HUES48 (cell line): ENCODE measurements around the gene MAPKAP1.

Source experiments
- H3K27ac ChIP-seq: one replicate; pipeline ENCODE4 v1.7.0; 2013; ENCODE audit warnings: low read depth, low read length, inconsistent platforms
- H3K27me3 ChIP-seq: 2 replicates; pipeline ENCODE4 v1.6.1; 2013; ENCODE audit warnings: mild to moderate bottlenecking, low read length; ENCODE audit not compliant: control insufficient read depth, insufficient read depth
- H3K36me3 ChIP-seq: 2 replicates; pipeline ENCODE4 v1.6.1; 2013; ENCODE audit warnings: low read length; ENCODE audit not compliant: control insufficient read depth, insufficient read depth
- H3K4me1 ChIP-seq: 2 replicates; pipeline ENCODE4 v1.6.1; 2013; ENCODE audit warnings: mild to moderate bottlenecking, low read length; ENCODE audit not compliant: control insufficient read depth, insufficient read depth
- H3K4me3 ChIP-seq: 2 replicates; pipeline ENCODE4 v1.5.1; 2013; ENCODE audit warnings: mild to moderate bottlenecking, low read depth, low read length
- H3K9ac ChIP-seq: 2 replicates; pipeline ENCODE4 v1.6.1; 2013; ENCODE audit warnings: mild to moderate bottlenecking, low read depth, low read length, moderate library complexity
- H3K9me3 ChIP-seq: 2 replicates; pipeline ENCODE4 v1.6.1; 2013; ENCODE audit warnings: low read length; ENCODE audit not compliant: control insufficient read depth, insufficient read depth

MAPKAP1 gene

DNA sequence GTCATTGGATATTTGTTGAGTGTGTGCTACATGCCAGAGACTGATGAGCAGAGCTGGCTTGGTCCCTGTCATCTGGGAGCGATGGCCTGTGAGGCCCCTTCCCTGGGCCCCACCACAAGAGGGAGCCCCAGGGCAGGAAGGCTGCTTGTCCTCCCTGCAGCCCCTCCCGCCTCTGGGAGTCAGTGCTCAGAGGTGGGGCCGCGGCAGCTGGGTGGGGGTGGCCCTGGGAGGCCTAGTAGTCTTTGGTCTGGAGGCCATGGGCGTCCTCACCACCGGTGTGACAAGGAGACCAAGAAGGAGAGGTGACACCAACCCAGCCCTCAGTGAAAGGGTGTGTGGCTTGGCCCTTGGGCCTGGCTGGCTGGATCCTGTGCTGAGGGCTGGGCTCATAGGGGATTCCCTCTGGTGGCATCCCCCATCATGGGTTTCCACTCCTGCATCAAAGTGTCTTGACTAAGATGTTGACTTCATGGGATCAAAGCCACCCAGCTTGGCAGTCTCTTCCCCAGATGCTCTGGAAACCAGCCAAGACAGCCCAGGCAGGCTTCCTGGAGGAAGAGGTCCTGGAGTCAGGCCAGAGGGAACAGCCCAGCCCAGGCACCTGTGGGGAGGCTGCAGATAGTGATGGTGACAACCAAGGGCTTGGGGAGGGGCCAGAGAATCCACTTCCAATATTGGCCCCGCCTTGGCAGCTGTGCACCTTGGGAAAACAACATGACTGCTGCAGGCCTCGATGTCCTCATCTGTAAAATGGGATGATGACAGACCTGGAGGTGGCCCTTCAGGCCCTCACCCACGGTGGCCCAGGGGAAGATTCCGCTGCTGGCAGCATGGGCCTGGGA, 278.7 kb downstream of the MAPKAP1 start:
- no peaks in the 10 kb centered on the region for H3K36me3 ChIP-seq
- 0 out of 2 replicates have a peak, but pooled peaks cover 3% of the 10 kb centered on the region for H3K4me1 ChIP-seq
- no peak overlapping the region for H3K4me3 ChIP-seq
- no peaks in the 10 kb centered on the region for H3K27me3 ChIP-seq
- H3K9ac ChIP-seq, result no peak overlapping the region
- H3K27ac ChIP-seq, result no peak overlapping the region
- no peaks in the 10 kb centered on the region for H3K9me3 ChIP-seq

DNA sequence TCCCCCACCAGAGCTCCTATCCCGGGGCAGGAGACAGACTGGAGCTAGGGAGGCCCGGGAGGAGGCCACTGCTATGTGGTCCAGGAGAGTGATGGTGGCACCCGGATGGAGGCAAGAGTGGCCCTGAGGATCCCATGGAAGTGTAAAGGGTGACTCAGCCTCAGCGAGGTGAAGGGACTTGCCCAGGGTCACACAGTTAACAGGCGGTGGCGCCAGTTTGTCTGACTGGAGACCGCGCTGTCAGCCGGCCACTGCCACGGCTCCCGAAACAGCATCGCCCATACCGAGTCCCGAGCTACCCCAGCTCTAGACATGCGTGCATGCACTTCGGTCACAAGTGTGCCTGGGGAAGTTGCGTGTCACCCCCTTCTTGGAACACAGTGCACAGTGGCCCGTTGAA, 279.5 kb downstream of the MAPKAP1 start:
- Histone ChIP-seq H3K27ac (no peak overlapping the region), H3K9ac (no peak overlapping the region)

DNA sequence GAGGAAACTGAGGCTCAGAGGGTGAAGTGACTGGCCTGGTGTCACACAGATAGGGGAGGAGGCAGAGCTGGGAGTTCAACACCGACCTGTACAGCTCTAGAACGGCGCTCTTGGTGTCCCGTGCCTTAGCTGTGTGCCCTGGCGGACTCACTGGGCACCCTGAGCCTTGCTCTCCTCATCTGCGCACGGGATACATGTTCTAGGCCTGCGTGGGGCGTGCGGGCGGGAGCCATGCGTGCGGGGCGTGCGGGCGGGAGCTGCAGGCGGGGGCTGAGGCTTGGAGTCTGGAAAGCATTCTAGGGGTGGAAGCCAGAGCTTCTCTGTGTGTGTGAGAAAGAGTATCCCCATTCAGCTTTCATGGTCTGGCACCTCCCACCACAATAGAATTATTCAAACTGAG, 280.1 kb downstream of the MAPKAP1 start:
- 0 out of 2 replicates have a peak, but pooled peaks cover 3% of the 10 kb centered on the region for H3K4me1 ChIP-seq
- no peaks in the 10 kb centered on the region for H3K27me3 ChIP-seq
- H3K9me3 ChIP-seq, result no peaks in the 10 kb centered on the region
- no peak overlapping the region for H3K4me3 ChIP-seq
- no peaks in the 10 kb centered on the region for H3K36me3 ChIP-seq
- no peak overlapping the region for H3K27ac ChIP-seq
- no peak overlapping the region for H3K9ac ChIP-seq

More for the DNA sequence above, 279.5 kb downstream of the MAPKAP1 start:
- no peaks in the 10 kb centered on the region for H3K27me3 ChIP-seq
- H3K4me1 ChIP-seq, result 0 out of 2 replicates have a peak, but pooled peaks cover 3% of the 10 kb centered on the region
- H3K4me3 ChIP-seq, result no peak overlapping the region
- no peaks in the 10 kb centered on the region for H3K36me3 ChIP-seq
- H3K9me3 ChIP-seq, result no peaks in the 10 kb centered on the region

DNA sequence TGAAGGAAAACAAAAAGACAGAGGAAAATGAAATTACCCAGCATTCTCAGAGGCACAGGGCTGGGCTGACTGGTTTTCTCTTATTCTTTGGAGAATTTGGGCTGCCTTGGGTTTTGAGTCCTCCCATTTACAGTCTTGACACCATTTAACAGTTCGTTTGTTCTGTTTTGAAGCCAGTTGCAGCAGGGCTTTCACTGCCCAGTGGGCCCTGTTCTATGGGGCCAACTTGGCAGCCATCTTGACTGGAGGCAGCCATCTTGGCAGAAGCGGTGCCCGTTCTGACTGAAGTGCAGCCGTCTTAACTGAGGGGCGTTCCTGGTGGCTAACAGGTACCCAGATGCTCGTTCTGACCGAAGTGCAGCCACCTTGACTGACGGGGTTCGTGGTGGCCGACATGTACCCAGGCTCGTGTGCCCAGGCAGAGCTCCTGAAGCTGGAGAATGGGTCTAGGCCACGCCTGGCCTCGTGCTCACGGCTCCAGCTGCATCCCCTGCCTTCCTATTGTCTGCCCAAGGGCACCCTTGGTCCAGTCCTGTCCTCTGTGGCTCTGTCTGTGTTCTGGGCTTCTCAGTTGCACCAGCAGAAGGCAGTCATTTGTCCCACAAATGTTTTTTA, 281.0 kb downstream of the MAPKAP1 start:
- no peaks in the 10 kb centered on the region for H3K9me3 ChIP-seq
- H3K4me1 ChIP-seq, result no peaks in the 10 kb centered on the region
- H3K27me3 ChIP-seq, result no peaks in the 10 kb centered on the region
- H3K9ac ChIP-seq, result no peak overlapping the region
- H3K27ac ChIP-seq, result no peak overlapping the region
- no peaks in the 10 kb centered on the region for H3K36me3 ChIP-seq
- H3K4me3 ChIP-seq, result no peak overlapping the region

DNA sequence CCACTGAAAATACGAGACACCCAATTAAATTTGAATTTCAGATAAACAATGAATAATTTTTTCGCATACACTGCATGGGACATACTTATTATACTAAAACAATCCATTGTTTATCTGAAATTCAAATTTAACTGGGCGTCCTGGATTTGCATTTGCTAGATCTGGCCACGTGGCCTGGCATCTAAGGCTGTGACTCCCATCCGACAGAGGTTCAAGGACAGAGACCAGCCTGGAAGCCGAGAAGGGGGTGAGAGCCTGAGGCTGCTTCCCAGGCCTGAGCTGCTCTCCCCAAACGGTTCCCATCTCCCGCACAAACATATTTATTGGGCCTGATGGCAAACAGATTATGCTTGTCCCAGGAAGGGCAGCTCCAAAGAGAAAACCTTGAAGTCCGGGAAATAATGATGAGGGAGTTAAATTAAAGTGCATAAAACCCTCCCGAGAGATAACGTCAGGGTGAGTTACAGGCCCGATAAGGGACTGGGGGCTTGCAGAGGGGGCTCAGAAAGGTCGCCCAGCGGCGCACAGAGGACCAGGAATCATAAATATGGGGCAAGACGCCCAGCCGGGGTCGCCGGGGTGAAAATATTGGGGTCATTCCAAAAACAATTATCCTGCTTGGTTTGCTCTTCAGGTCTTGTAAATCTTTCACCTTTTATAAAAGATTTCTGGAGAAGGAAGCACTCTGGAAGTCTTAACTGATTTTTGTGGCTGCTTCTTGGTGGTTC, 281.7 kb downstream of the MAPKAP1 start:
- no peaks in the 10 kb centered on the region for H3K9me3 ChIP-seq
- no peak overlapping the region for H3K4me3 ChIP-seq
- no peak overlapping the region for H3K9ac ChIP-seq
- H3K27me3 ChIP-seq, result no peaks in the 10 kb centered on the region
- H3K36me3 ChIP-seq, result no peaks in the 10 kb centered on the region
- H3K27ac ChIP-seq, result no peak overlapping the region
- H3K4me1 ChIP-seq, result no peaks in the 10 kb centered on the region

DNA sequence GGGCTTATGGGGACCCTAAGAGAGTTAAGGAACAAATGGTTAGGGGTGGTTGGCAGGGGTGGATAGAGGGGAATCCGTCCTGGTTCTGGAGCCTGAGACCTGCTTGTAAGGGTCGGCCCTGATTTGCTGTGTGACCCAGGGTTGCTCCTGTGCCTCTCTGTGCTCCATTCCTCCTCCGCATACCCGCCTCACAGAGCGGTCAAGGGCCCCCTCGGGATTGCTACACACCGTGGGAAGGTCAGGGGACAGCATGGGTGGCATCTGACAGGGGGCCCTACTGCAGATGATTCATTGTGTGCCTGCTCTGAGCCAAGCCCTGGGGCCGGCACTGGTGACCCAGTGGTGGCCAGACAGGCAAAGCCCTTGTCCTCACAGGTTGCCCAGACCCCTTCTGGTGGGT, 283.0 kb downstream of the MAPKAP1 start:
- no peaks in the 10 kb centered on the region for H3K27me3 ChIP-seq
- H3K4me3 ChIP-seq, result no peak overlapping the region
- no peak overlapping the region for H3K9ac ChIP-seq
- no peaks in the 10 kb centered on the region for H3K9me3 ChIP-seq
- H3K4me1 ChIP-seq, result no peaks in the 10 kb centered on the region
- H3K27ac ChIP-seq, result no peak overlapping the region
- H3K36me3 ChIP-seq, result no peaks in the 10 kb centered on the region

DNA sequence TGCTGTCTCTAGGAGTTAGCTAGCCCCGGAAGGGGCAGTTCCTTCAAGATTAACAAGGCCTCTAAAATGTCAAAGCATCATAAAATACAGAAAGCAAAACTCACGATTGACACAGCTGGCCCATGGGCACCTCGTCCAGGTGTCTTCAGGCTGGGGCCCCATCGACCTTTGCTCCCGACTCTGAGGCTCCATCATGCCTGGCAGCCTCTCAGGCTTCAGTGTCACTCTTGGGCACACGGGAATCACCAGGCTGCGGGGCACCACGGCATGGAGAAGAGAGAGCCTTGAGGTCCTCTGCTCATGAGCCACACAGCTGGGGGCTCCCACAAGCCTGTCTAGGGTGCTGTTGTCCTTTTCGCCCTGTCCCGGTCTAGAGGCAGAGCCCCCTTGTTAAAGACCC, 284.2 kb downstream of the MAPKAP1 start:
- no peaks in the 10 kb centered on the region for H3K4me1 ChIP-seq
- H3K27ac ChIP-seq, result no peak overlapping the region
- H3K27me3 ChIP-seq, result no peaks in the 10 kb centered on the region
- H3K4me3 ChIP-seq, result no peak overlapping the region
- H3K9ac ChIP-seq, result no peak overlapping the region
- H3K9me3 ChIP-seq, result no peaks in the 10 kb centered on the region
- H3K36me3 ChIP-seq, result no peaks in the 10 kb centered on the region

DNA sequence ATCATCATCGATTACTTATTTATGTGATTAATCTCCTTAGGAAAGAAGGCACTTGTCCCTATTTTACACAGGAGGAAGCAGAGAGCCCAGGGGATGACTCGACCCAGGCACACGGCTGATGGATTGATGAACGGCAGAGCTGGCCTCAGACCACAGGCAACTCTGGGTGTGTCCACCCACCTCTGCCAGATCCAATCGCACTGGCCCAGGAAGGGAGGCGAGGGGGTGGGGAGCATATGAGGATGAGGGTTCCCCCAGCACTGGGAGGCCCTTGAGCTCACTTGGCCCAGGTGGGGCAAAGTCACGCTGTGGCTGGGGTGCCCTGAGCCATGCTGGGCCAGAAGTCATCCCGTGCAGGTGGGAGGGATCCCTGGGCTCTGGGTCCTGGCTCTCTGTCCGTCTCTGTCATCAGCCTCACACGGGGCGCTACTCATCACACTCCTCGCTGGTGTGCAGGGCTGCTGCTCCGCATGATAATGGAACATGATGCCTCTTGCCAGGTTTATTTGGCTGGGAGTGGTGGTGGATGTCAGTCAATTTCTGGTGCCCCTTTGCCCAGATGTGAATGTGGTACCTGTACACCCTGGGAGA, 285.3 kb downstream of the MAPKAP1 start:
- Histone ChIP-seq H3K36me3 (no peaks in the 10 kb centered on the region), H3K27me3 (no peaks in the 10 kb centered on the region), H3K4me3 (no peak overlapping the region), H3K9me3 (no peaks in the 10 kb centered on the region), H3K9ac (no peak overlapping the region), H3K27ac (no peak overlapping the region), H3K4me1 (no peaks in the 10 kb centered on the region)

DNA sequence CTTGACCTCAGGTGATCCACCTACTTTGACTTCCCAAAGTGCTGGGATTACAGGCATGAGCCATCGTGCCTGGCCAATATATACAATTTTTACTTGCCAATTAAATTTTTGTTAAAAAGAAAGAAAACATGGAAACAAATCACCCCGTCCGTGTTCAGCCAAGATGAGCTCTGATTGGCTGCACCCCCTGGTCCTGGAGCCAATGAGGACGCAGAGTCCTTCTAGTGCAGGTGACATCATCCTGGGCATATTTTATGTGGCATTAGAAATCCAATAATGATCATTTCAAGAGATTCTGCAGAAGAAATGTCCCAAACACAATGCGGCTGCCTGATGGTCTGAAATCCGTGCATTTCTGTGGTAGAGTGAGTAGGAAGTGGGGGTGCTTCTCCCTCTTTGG, 285.8 kb downstream of the MAPKAP1 start:
- H3K27ac ChIP-seq, result no peak overlapping the region
- no peak overlapping the region for H3K9ac ChIP-seq
- H3K4me3 ChIP-seq, result no peak overlapping the region
- no peaks in the 10 kb centered on the region for H3K27me3 ChIP-seq
- H3K36me3 ChIP-seq, result no peaks in the 10 kb centered on the region
- H3K4me1 ChIP-seq, result no peaks in the 10 kb centered on the region
- H3K9me3 ChIP-seq, result no peaks in the 10 kb centered on the region

DNA sequence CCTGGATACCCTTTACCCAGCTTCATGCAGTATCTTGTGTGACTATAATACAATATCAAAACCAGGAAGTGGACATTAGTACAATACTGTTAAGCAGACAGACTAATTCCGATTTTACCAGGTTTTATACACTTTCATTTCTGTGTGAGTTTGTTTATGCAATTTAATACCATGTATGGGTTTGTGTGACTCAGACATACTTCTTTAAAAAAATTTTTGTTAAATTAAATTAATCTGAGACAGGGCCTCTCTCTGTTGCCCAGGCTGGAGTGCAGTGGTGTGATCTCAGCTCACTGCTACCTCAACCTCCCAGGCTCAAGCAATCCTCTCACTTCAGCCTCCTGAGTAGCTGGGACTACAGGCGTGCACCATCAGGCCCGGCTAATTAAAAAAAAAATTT, 288.6 kb downstream of the MAPKAP1 start:
- no peaks in the 10 kb centered on the region for H3K9me3 ChIP-seq
- no peaks in the 10 kb centered on the region for H3K36me3 ChIP-seq
- H3K4me1 ChIP-seq, result no peaks in the 10 kb centered on the region
- no peak overlapping the region for H3K9ac ChIP-seq
- no peak overlapping the region for H3K4me3 ChIP-seq
- no peaks in the 10 kb centered on the region for H3K27me3 ChIP-seq
- H3K27ac ChIP-seq, result no peak overlapping the region
